IMR-90 (cell line): ENCODE results near the gene ADAMTS16. TPM values are rescaled to one million over a fixed set of nuclear protein-coding genes. Genes with fewer than 3 reads are reported as not detected.

Experiments
- ATAC-seq: fragments of 200-7000 bp; cut with Tn5 transposase; 2 replicates; pipeline ENCODE4 v1.9.1; 2020; ENCODE audit warnings: low read depth, mild to moderate bottlenecking, moderate library complexity
- BruUV-seq: library from RNA; stranded (reverse); fragments of 400-500 nt; replicated peaks from 2 replicates; lab custom pipeline; 2021; lab: Mats Ljungman, UMichigan
- CTCF ChIA-PET: fragments of 300-600 bp; formaldehyde crosslinking; extraction: SDS; loops from one replicate; lab custom pipeline; 2021; ENCODE audit warnings: antibody characterized with exemption; lab: Yijun Ruan, JAX
- POLR2A ChIA-PET: fragments of 300-600 bp; sonication (Branson Sonifier 250); formaldehyde crosslinking; loops from one replicate; lab custom pipeline; 2022; ENCODE audit warnings: antibody characterized with exemption; ENCODE audit not compliant: unreplicated experiment; lab: Charles Lee
- DNase-seq: peaks from one replicate; pipeline ENCODE4 v3.0.0; 2013
- H2AFZ ChIP-seq: replicated peaks from 2 replicates; pipeline ENCODE3; 2013; ENCODE audit warnings: low read length, mild to moderate bottlenecking; ENCODE audit not compliant: poor library complexity
- H2AK5ac ChIP-seq: 2 replicates; pipeline ENCODE4 v1.6.1; 2013; ENCODE audit warnings: low read depth, low read length, inconsistent platforms
- H2AK9ac ChIP-seq: replicated peaks from 2 replicates; pipeline ENCODE3; 2013; ENCODE audit warnings: mild to moderate bottlenecking, low read depth, low read length, moderate library complexity; ENCODE audit not compliant: poor library complexity
- H2BK120ac ChIP-seq: 2 replicates; pipeline ENCODE4 v1.6.1; 2013; ENCODE audit warnings: low read depth, low read length, inconsistent platforms
- H2BK15ac ChIP-seq: 3 replicates; pipeline ENCODE4 v1.6.1; 2013; ENCODE audit warnings: low read depth, low read length, inconsistent platforms
- H2BK20ac ChIP-seq: 2 replicates; pipeline ENCODE4 v1.6.1; 2013; ENCODE audit warnings: low read depth, mild to moderate bottlenecking, inconsistent platforms, low read length, moderate library complexity
- H2BK5ac ChIP-seq: 2 replicates; pipeline ENCODE4 v1.6.1; 2013; ENCODE audit warnings: mild to moderate bottlenecking, low read depth, low read length, inconsistent platforms; ENCODE audit not compliant: poor library complexity, severe bottlenecking
- H3K14ac ChIP-seq: replicated peaks from 2 replicates; pipeline ENCODE4 v1.6.1; 2013; ENCODE audit warnings: low read depth, low read length, inconsistent platforms
- H3K18ac ChIP-seq: 2 replicates; pipeline ENCODE4 v1.6.1; 2013; ENCODE audit warnings: low read depth, low read length, control low read depth
- H3K23ac ChIP-seq: 2 replicates; pipeline ENCODE4 v1.6.1; 2013; ENCODE audit warnings: low read depth, low read length, inconsistent platforms
- H3K27ac ChIP-seq: 2 replicates; pipeline ENCODE4 v1.5.1; 2013; ENCODE audit warnings: mild to moderate bottlenecking, control low read depth, low read length; ENCODE audit not compliant: insufficient read depth
- H3K27me3 ChIP-seq: 2 replicates; pipeline ENCODE4 v1.6.1; 2013; ENCODE audit warnings: low read length; ENCODE audit not compliant: control insufficient read depth, insufficient read depth
- H3K36me3 ChIP-seq: 2 replicates; pipeline ENCODE4 v1.6.1; 2013; ENCODE audit warnings: low read length, mixed read lengths; ENCODE audit not compliant: control insufficient read depth, insufficient read depth
- H3K4ac ChIP-seq: 2 replicates; pipeline ENCODE4 v1.6.1; 2013; ENCODE audit warnings: low read depth, low read length, inconsistent platforms
- H3K4me1 ChIP-seq: 2 replicates; pipeline ENCODE4 v1.6.1; 2013; ENCODE audit warnings: low read length, mixed read lengths; ENCODE audit not compliant: control insufficient read depth, insufficient read depth
- H3K4me2 ChIP-seq: 2 replicates; pipeline ENCODE4 v1.6.1; 2013; ENCODE audit warnings: low read depth, mild to moderate bottlenecking, control low read depth, low read length, moderate library complexity
- H3K4me3 ChIP-seq: 2 replicates; pipeline ENCODE4 v1.5.1; 2013; ENCODE audit warnings: low read depth, mild to moderate bottlenecking, control low read depth, low read length, moderate library complexity; ENCODE audit not compliant: insufficient read depth
- H3K56ac ChIP-seq: 2 replicates; pipeline ENCODE4 v1.6.1; 2013; ENCODE audit warnings: low read length, inconsistent platforms; ENCODE audit not compliant: insufficient read depth; ENCODE audit errors: extremely low read depth
- H3K79me1 ChIP-seq, 2 experiments: 2 replicates each; pipeline ENCODE4 v1.6.1; 2013; ENCODE audit warnings: low read length in 2 of 2, inconsistent platforms in 1 of 2, low read depth in 1 of 2
- H3K9ac ChIP-seq: 2 replicates; pipeline ENCODE4 v1.6.1; 2013; ENCODE audit warnings: low read depth, low read length, control low read depth
- H3K9me1 ChIP-seq: 2 replicates; pipeline ENCODE4 v1.6.1; 2013; ENCODE audit warnings: low read length, inconsistent platforms; ENCODE audit not compliant: insufficient read depth
- H3K9me3 ChIP-seq: 2 replicates; pipeline ENCODE4 v1.6.1; 2013; ENCODE audit warnings: low read length; ENCODE audit not compliant: control insufficient read depth, insufficient read depth
- H4K20me1 ChIP-seq: 2 replicates; pipeline ENCODE4 v1.6.1; 2013; ENCODE audit warnings: low read length, inconsistent platforms; ENCODE audit not compliant: insufficient read depth
- H4K5ac ChIP-seq: 2 replicates; pipeline ENCODE4 v1.6.1; 2013; ENCODE audit warnings: mild to moderate bottlenecking, low read depth, low read length, control low read depth
- H4K8ac ChIP-seq, 2 experiments: 2 replicates each; pipeline ENCODE4 v1.6.1; 2013; ENCODE audit warnings: low read depth in 2 of 2, low read length in 2 of 2, control low read depth in 1 of 2, inconsistent platforms in 1 of 2
- H4K91ac ChIP-seq: 2 replicates; pipeline ENCODE4 v1.6.1; 2013; ENCODE audit warnings: low read depth, low read length, inconsistent platforms; ENCODE audit not compliant: insufficient read depth
- BHLHE40 ChIP-seq: fragments of 150-350 bp; IDR thresholded peaks from 2 replicates; pipeline ENCODE4 v1.6.1; 2016; ENCODE audit warnings: mild to moderate bottlenecking, low read depth, low read length
- CHD1 ChIP-seq: IDR thresholded peaks from 2 replicates; pipeline ENCODE4 v1.6.1; 2012; ENCODE audit warnings: low read depth, low read length, improper control_type of control experiment
- FOS ChIP-seq: fragments of 150-350 bp; IDR thresholded peaks from 2 replicates; pipeline ENCODE4 v1.6.1; 2016; ENCODE audit warnings: low read depth, low read length
- MXI1 ChIP-seq: IDR thresholded peaks from 2 replicates; pipeline ENCODE4 v1.6.1; 2012; ENCODE audit warnings: low read depth, mild to moderate bottlenecking, low read length, moderate library complexity, borderline replicate concordance
- POLR2A ChIP-seq: IDR thresholded peaks from 2 replicates; pipeline ENCODE4 v1.6.1; 2012; ENCODE audit warnings: mild to moderate bottlenecking, low read depth, low read length
- RFX5 ChIP-seq: IDR thresholded peaks from 2 replicates; pipeline ENCODE4 v1.8.0; 2012; ENCODE audit warnings: low read depth, mild to moderate bottlenecking, low read length, moderate library complexity
- SMC3 ChIP-seq: fragments of 150-350 bp; IDR thresholded peaks from 2 replicates; pipeline ENCODE4 v1.6.1; 2016; ENCODE audit warnings: low read depth, mild to moderate bottlenecking, antibody characterized with exemption, low read length, moderate library complexity
- WGBS, 2 experiments: methylation state at CpG; one replicate each; pipeline versions ENCODE4 v1.1.5 to v1.1.7; 2013; ENCODE audit warnings: missing lambda C conversion rate in 2 of 2; ENCODE audit not compliant: insufficient read length in 1 of 2; ENCODE audit errors: extremely low coverage in 2 of 2; 5-methylcytosine and 5-hydroxymethylcytosine counted together
- dilution Hi-C: fragments of 300-500 bp; cut with HindIII; formaldehyde crosslinking; loops from one replicate; pipeline ENCODE4 v1.14.3; 2018; ENCODE audit warnings: low sequenced_read_pairs; ENCODE audit not compliant: unreplicated experiment
- in situ Hi-C: fragments of 300-500 bp; cut with MboI; formaldehyde crosslinking; loops from 3 replicates; pipeline ENCODE4 v1.14.3; 2019; ENCODE audit warnings: low sequenced_read_pairs, inconsistent platforms, mixed read lengths
- intact Hi-C: fragments of 100-400 bp; cut with micrococcal nuclease; formaldehyde crosslinking; loops from 2 replicates; pipeline ENCODE4 v1.10.0; 2022
- polyA plus RNA-seq, 3 experiments: library from polyadenylated mRNA; depleted of rRNA; stranded (reverse); fragments of >200 nt; gene quantifications; 2 replicates each; pipeline ENCODE4 v1.2.3, GENCODE V29; 2012; ENCODE audit warnings: low replicate concordance in 1 of 3
- total RNA-seq: library from RNA; depleted of rRNA; stranded (reverse); fragments of >200 nt; gene quantifications from 2 replicates; pipeline ENCODE4 v1.2.3, GENCODE V29; 2012

ADAMTS16 gene
- total and polyA plus RNA-seq, 2 of the 4 experiments (the other 2 are of a cell fraction) = 0.09 to 0.18 TPM

DNA sequence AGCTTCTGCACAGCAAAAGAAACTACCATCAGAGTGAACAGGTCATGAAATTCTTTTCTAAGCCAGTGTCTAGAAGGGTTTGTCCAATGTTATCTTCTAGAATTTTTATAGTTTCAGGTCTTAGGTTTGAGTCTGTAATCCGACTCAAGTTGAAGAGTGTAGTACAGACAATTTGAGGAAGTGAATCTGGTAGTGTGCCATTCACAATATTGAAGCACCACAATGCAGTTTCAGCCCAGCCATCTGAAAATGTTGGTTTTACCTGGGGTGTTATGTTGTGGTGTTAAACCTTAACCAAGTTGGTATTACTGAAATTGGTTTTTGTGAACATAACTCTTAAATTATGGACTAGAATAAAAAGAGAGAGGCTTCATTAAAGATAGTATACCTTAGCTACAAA, 77.2 kb downstream of the ADAMTS16 start:
- H3K9me1 ChIP-seq = no peaks in the 10 kb centered on the region
- WGBS, 2 experiments = no CpG with 5 or more reads among the region's 1 CpG
- H3K56ac ChIP-seq = no peak overlapping the region
- no peak overlapping the region for H4K91ac ChIP-seq
- H4K5ac ChIP-seq = no peak overlapping the region
- H3K9me3 ChIP-seq = peaks cover 10% of the 10 kb centered on the region
- POLR2A ChIA-PET = no interaction called here
- dilution Hi-C loops = no loop called here
- BruUV-seq = no TSS peak
- CTCF ChIA-PET = no interaction called here
- no peaks in the 10 kb centered on the region for H4K20me1 ChIP-seq
- no peak overlapping the region for H2BK5ac ChIP-seq
- H4K8ac ChIP-seq = no peak overlapping the region
- no peak overlapping the region for H3K4me3 ChIP-seq
- H3K18ac ChIP-seq = no peak overlapping the region
- no peaks in the 10 kb centered on the region for H3K27me3 ChIP-seq
- no peak overlapping the region for H2AK9ac ChIP-seq
- no peak overlapping the region for H2BK120ac ChIP-seq
- H3K4ac ChIP-seq = no peak overlapping the region
- intact Hi-C loops = no loop called here
- H2BK20ac ChIP-seq = no peak overlapping the region
- H2AK5ac ChIP-seq = no peak overlapping the region
- H3K4me2 ChIP-seq = no peak overlapping the region
- no peak overlapping the region for H3K9ac ChIP-seq
- no peak overlapping the region for H3K14ac ChIP-seq
- no peaks in the 10 kb centered on the region for H3K4me1 ChIP-seq
- in situ Hi-C loops = no loop called here
- no peak overlapping the region for H2BK15ac ChIP-seq
- H3K27ac ChIP-seq = no peak overlapping the region
- ATAC-seq (no peak), DNase-seq (no peak)
- no peak overlapping the region for H2AFZ ChIP-seq
- no peak overlapping the region for H3K23ac ChIP-seq
- H3K79me1 ChIP-seq = no peaks in the 10 kb centered on the region
- no peaks in the 10 kb centered on the region for H3K36me3 ChIP-seq
- no peak for TF ChIP-seq CHD1
- TF ChIP-seq RFX5 = no peak
- no peak for TF ChIP-seq SMC3
- TF ChIP-seq MXI1 = no peak
- no peak for TF ChIP-seq BHLHE40
- TF ChIP-seq FOS = no peak
- TF ChIP-seq POLR2A = no peak
